Activated CD8-positive, alpha-beta memory T cell treated with anti-CD3 and anti-CD28 coated beads, Interleukin-2, amount 10 ng/mL, durations not matched to agents 7 days and 5 days (primary cell): ENCODE measurements around the gene ASCC1. TPM values are rescaled to one million over a fixed set of nuclear protein-coding genes. Genes with fewer than 3 reads are reported as not detected.

Experiments
- ATAC-seq: fragments of 150-1000 bp; cut with Tn5 transposase; one replicate; pipeline ENCODE4 v1.10.0; 2021; ENCODE audit warnings: moderate library complexity
- CTCF ChIA-PET: fragments of 350-600 bp; sonication (Branson Sonifier 250); formaldehyde crosslinking; loops from one replicate; lab custom pipeline; 2021; ENCODE audit warnings: antibody characterized with exemption; lab: Charles Lee
- DNase-seq: peaks from one replicate; pipeline ENCODE4 v3.0.0-alpha.2; 2020
- H3K27ac Mint-ChIP-seq: one replicate; pipeline ENCODE4 v1.8.0; 2021; ENCODE audit warnings: mild to moderate bottlenecking, mixed read lengths
- H3K27me3 Mint-ChIP-seq: one replicate; pipeline ENCODE4 v1.8.0; 2021; ENCODE audit warnings: mixed read lengths
- H3K36me3 Mint-ChIP-seq: one replicate; pipeline ENCODE4 v1.8.0; 2021; ENCODE audit warnings: mild to moderate bottlenecking, mixed read lengths
- H3K4me1 Mint-ChIP-seq: one replicate; pipeline ENCODE4 v1.8.0; 2021; ENCODE audit warnings: mixed read lengths
- H3K4me3 Mint-ChIP-seq: one replicate; pipeline ENCODE4 v1.8.0; 2021; ENCODE audit warnings: mild to moderate bottlenecking, moderate library complexity, mixed read lengths
- H3K9me3 Mint-ChIP-seq: one replicate; pipeline ENCODE4 v1.8.0; 2022; ENCODE audit warnings: low read depth, mixed read lengths
- total RNA-seq, 2 experiments: library from RNA; stranded (reverse); gene quantifications; one replicate each; pipeline ENCODE4 v1.2.3, GENCODE V29; 2021

Gene ASCC1
- total RNA-seq, 2 experiments from 2014 or later = 34.9 to 36.8 TPM

GRCh38 chr10:72062832-72063702 lies 153.0 kb downstream of the ASCC1 start:
- Mint-ChIP-seq H3K27ac (no peak overlapping the region), H3K4me1 (no peaks in the 10 kb centered on the region), H3K4me3 (no peak overlapping the region), H3K36me3 (peaks cover 10% of the 10 kb centered on the region), H3K27me3 (no peaks in the 10 kb centered on the region), H3K9me3 (no peaks in the 10 kb centered on the region)
- DNase-seq (no peak), ATAC-seq (no peak)
- CTCF ChIA-PET = interaction anchor here (1.2 to 2.5 kb wide), 5 partner anchors 10 to 274 kb away, joined by 3 to 12 read pairs (median 4); no protein-coding TSS in a partner anchor

DNA sequence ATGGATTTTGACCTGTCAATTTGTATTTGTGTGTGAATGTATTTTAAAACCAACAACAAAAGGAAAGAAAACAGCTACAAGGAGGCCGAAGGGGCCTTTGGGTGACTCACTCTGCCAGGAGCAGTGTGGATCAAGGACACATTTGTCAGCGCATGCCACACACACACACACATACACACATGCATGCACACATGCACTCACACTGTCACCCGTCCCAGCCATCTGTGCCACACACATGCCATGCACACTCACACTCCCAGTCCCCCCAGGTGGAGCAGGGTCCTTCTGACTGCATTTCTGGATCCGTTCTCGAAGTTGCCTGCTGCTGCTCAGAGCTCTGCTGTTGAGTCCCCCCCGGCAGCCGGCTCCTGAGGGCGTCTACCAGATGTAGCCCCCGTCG lies 153.7 kb downstream of the ASCC1 start:
- Mint-ChIP-seq H3K36me3 (peaks cover 10% of the 10 kb centered on the region), H3K4me3 (no peak overlapping the region), H3K9me3 (no peaks in the 10 kb centered on the region), H3K27ac (no peak overlapping the region), H3K4me1 (no peaks in the 10 kb centered on the region), H3K27me3 (no peaks in the 10 kb centered on the region)
- CTCF ChIA-PET = interaction anchor here (1.3 to 2.5 kb wide), 4 partner anchors 11 to 275 kb away, joined by 3 to 12 read pairs (median 4); no protein-coding TSS in a partner anchor
- ATAC-seq = no peak
- DNase-seq = no peak

DNA sequence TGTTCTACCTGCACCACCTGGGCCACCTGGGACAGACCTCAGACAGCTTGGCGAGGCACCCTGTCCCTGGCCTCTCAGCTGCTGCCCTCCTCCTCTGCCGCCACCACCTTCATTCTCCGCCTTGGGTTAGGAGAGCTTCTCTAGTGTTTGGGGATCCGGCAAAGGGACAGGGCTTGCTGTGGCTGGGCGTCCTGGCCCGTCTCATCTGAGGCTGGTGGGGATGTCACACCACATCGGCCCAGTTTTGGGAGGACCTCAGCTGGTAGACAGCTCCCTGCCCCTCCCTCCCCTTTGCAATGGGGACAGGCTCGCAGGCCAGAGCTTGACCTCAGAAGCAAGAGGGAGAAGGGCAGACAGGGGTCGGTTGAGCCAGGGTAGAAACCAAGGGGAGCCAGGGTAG lies 154.1 kb downstream of the ASCC1 start:
- H3K27me3 Mint-ChIP-seq = no peaks in the 10 kb centered on the region
- DNase-seq (no peak), ATAC-seq (no peak)
- no peaks in the 10 kb centered on the region for H3K4me1 Mint-ChIP-seq
- H3K4me3 Mint-ChIP-seq = no peak overlapping the region
- no peak overlapping the region for H3K27ac Mint-ChIP-seq
- peaks cover 10% of the 10 kb centered on the region for H3K36me3 Mint-ChIP-seq
- CTCF ChIA-PET = interaction anchor here (1.4 to 2.5 kb wide), 2 partner anchors 11 to 13 kb away, joined by 4 to 12 read pairs; no protein-coding TSS in a partner anchor
- H3K9me3 Mint-ChIP-seq = no peaks in the 10 kb centered on the region

GRCh38 chr10:72061491-72061890 lies 154.6 kb downstream of the ASCC1 start:
- ATAC-seq (no peak), DNase-seq (no peak)
- Mint-ChIP-seq H3K9me3 (no peaks in the 10 kb centered on the region), H3K27me3 (no peaks in the 10 kb centered on the region), H3K4me1 (no peaks in the 10 kb centered on the region), H3K27ac (no peak overlapping the region), H3K4me3 (no peak overlapping the region), H3K36me3 (peaks cover 10% of the 10 kb centered on the region)
- CTCF ChIA-PET = interaction anchor here (2.5 kb wide), 1 partner anchor 12 kb away, joined by 12 read pairs; no protein-coding TSS in a partner anchor

GRCh38 chr10:72059843-72060822 lies 155.9 kb downstream of the ASCC1 start:
- Mint-ChIP-seq H3K27ac (no peak overlapping the region), H3K36me3 (peaks cover 3% of the 10 kb centered on the region), H3K4me3 (no peak overlapping the region), H3K4me1 (no peaks in the 10 kb centered on the region), H3K9me3 (no peaks in the 10 kb centered on the region), H3K27me3 (no peaks in the 10 kb centered on the region)
- ATAC-seq (no peak), DNase-seq (no peak)
- CTCF ChIA-PET = interaction anchor here (1.0 to 3.7 kb wide), 4 partner anchors 11 to 280 kb away, joined by 3 to 38 read pairs (median 8); no protein-coding TSS in a partner anchor

- no peaks in the 10 kb centered on the region for H3K9me3 Mint-ChIP-seq
- peaks cover under 1% of the 10 kb centered on the region for H3K36me3 Mint-ChIP-seq
- peaks cover 4% of the 10 kb centered on the region for H3K4me1 Mint-ChIP-seq
- H3K27me3 Mint-ChIP-seq = no peaks in the 10 kb centered on the region
- ATAC-seq (no peak), DNase-seq (no peak)
- CTCF ChIA-PET = interaction anchor here (1.0 to 3.7 kb wide), 3 partner anchors 11 to 281 kb away, joined by 3 to 38 read pairs (median 3); no protein-coding TSS in a partner anchor
- H3K4me3 Mint-ChIP-seq = no peak overlapping the region
- no peak overlapping the region for H3K27ac Mint-ChIP-seq
Observed at GRCh38 chr10:72058989-72059842, 156.9 kb downstream of the ASCC1 start.

- Mint-ChIP-seq H3K4me3 (no peak overlapping the region), H3K36me3 (no peaks in the 10 kb centered on the region), H3K27me3 (no peaks in the 10 kb centered on the region), H3K4me1 (peaks cover 4% of the 10 kb centered on the region), H3K9me3 (no peaks in the 10 kb centered on the region), H3K27ac (no peak overlapping the region)
- no peak for DNase-seq
- CTCF ChIA-PET = interaction anchor here (3.7 kb wide), 1 partner anchor 10 kb away, joined by 38 read pairs; no protein-coding TSS in a partner anchor
- ATAC-seq = no peak
Observed at GRCh38 chr10:72058347-72058898, 157.7 kb downstream of the ASCC1 start.

GRCh38 chr10:72056932-72057751 lies 158.9 kb downstream of the ASCC1 start:
- peaks cover 4% of the 10 kb centered on the region for H3K4me1 Mint-ChIP-seq
- DNase-seq = no peak
- H3K27ac Mint-ChIP-seq = no peak overlapping the region
- no peak overlapping the region for H3K4me3 Mint-ChIP-seq
- ATAC-seq = no peak
- H3K36me3 Mint-ChIP-seq = no peaks in the 10 kb centered on the region
- no peaks in the 10 kb centered on the region for H3K9me3 Mint-ChIP-seq
- no peaks in the 10 kb centered on the region for H3K27me3 Mint-ChIP-seq
- CTCF ChIA-PET = interaction anchor here (3.7 kb wide), 1 partner anchor 9 kb away, joined by 38 read pairs; no protein-coding TSS in a partner anchor

DNA sequence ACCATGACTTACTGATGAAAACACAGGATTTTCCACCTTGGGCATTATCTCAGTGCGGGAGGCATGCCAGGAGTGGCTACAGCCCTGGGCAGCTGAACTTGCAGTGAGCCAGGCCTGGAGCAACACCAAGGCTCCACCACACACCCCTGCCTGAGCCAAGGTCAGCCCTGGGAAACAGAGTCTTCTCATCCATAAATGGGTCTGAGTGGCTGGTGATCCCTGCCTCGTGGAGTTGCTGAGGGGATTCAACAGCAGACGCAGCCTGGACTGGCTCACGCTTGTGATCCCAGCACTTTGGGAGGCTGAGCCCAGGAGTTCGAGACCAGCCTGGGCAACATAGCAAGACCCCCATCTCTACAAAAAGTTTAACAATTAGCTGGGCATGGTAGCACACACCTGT lies 160.0 kb downstream of the ASCC1 start:
- no peak overlapping the region for H3K27ac Mint-ChIP-seq
- H3K36me3 Mint-ChIP-seq = no peaks in the 10 kb centered on the region
- no peaks in the 10 kb centered on the region for H3K9me3 Mint-ChIP-seq
- CTCF ChIA-PET = no interaction called here
- H3K27me3 Mint-ChIP-seq = no peaks in the 10 kb centered on the region
- H3K4me3 Mint-ChIP-seq = no peak overlapping the region
- no peak for DNase-seq
- peaks cover 4% of the 10 kb centered on the region for H3K4me1 Mint-ChIP-seq
- ATAC-seq = no peak

DNA sequence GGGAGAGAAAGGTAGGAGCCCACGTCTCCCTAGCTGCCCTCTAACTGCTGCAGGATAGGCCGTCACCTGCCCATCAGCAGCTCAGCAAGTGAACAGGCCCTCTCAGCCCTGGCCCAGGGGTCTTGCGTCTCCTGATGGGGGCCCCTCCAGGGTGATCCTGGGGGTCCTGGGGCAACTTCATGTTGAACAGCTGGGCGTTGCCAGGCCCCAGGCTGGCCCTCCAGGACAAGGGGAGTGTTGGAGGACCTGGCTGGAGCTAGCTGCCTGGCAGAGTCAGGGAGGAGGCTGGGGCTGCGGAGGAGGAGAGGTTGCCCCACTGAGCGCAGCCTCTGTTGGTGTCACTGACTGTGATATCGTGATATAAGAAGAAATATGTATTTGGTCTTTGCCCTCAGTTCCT lies 162.4 kb downstream of the ASCC1 start:
- DNase-seq (no peak), ATAC-seq (no peak)
- Mint-ChIP-seq H3K27ac (no peak overlapping the region), H3K36me3 (no peaks in the 10 kb centered on the region), H3K4me3 (no peak overlapping the region), H3K4me1 (peaks cover 4% of the 10 kb centered on the region), H3K27me3 (no peaks in the 10 kb centered on the region), H3K9me3 (no peaks in the 10 kb centered on the region)
- CTCF ChIA-PET = interaction anchor here (0.6 to 1.7 kb wide), 3 partner anchors 10 to 1409 kb away, joined by 3 to 4 read pairs (median 4); no protein-coding TSS in a partner anchor

DNA sequence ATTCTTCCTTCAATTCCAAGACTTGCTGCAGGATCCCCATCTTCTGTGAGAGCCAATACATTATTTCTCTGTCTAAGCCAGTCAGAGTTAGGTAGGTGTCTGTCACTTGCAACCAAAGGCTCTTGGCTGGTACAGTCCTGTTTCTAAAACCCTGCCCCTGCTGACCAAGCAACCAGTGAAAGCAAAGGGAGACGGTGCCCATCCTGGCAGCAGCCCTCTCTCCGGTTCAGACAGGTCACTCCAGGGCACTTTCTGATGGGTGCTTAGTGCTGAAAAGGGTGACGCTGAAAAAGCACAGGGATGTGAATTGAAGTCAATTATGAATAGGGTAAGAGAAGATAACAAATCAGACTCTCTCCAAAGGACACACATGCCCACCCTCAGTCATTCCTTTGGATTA lies 165.2 kb downstream of the ASCC1 start:
- CTCF ChIA-PET = interaction anchor here (1.5 to 4.7 kb wide), 6 partner anchors 11 to 289 kb away, joined by 5 to 110 read pairs (median 9); partner anchors contain the start of genes ANAPC16 and ASCC1
- no peaks in the 10 kb centered on the region for H3K36me3 Mint-ChIP-seq
- H3K4me3 Mint-ChIP-seq = no peak overlapping the region
- no peak overlapping the region for H3K27ac Mint-ChIP-seq
- DNase-seq (no peak), ATAC-seq (no peak)
- no peaks in the 10 kb centered on the region for H3K27me3 Mint-ChIP-seq
- peaks cover 9% of the 10 kb centered on the region for H3K4me1 Mint-ChIP-seq
- no peaks in the 10 kb centered on the region for H3K9me3 Mint-ChIP-seq
